H1 (cell line): ENCODE measurements around the gene PPP1R14C. TPM values are rescaled to one million over a fixed set of nuclear protein-coding genes. Genes with fewer than 3 reads are reported as not detected.

Source experiments
- CTCF ChIP-seq, 3 experiments: IDR thresholded peaks; 1 replicate in 2 of 3; 2 replicates in 1 of 3; pipeline versions ENCODE4 v1.5.1 to v1.6.1; 2011; ENCODE audit warnings: low read length in 3 of 3, mild to moderate bottlenecking in 3 of 3, inconsistent platforms in 2 of 3, low read depth in 1 of 3, moderate library complexity in 1 of 3; ENCODE audit not compliant: insufficient read depth in 1 of 3; ENCODE audit errors: control extremely low read depth in 1 of 3
- FOSL1 ChIP-seq: IDR thresholded peaks from 2 replicates; pipeline ENCODE4 v1.6.1; 2011; ENCODE audit warnings: mild to moderate bottlenecking, low read depth, low read length, moderate library complexity; ENCODE audit not compliant: insufficient read depth
- YY1 ChIP-seq: IDR thresholded peaks from 2 replicates; pipeline ENCODE4 v1.6.1; 2011; ENCODE audit warnings: low read depth, mild to moderate bottlenecking, low read length
- polyA plus RNA-seq, 7 experiments: library from polyadenylated mRNA; depleted of rRNA in 3 of 7; stranded (reverse) in 5 of 7; unstranded in 2 of 7; fragments of >200 nt in 5 of 7; fragments of 200-250 nt in 2 of 7; gene quantifications; 1 replicate in 5 of 7; 2 replicates in 1 of 7; 4 replicates in 1 of 7; pipeline versions ENCODE4 v1.2.1 to v1.2.3, GENCODE V29; 2011 to 2013; ENCODE audit warnings: missing spikeins in 2 of 7, mixed read lengths in 2 of 7
- total RNA-seq: library from RNA; stranded (reverse); fragmentation: NEBNext Ultra II Directional; extraction: Animal tissue kit (Norgen Biotek cat#: 25700); gene quantifications from 2 replicates; pipeline ENCODE4 v1.2.1, GENCODE V29; 2021

The PPP1R14C gene
- total and polyA plus RNA-seq, 2 of the 8 experiments (the other 6 are each of a cell fraction or from before 2014, with no cell fraction given) = 0.30 to 0.61 TPM

GRCh38 chr6:150202404-150202803, 59.6 kb downstream of the PPP1R14C start (continued):
- TF ChIP-seq CTCF (IDR thresholded peaks at IDR 0.05; ENCODE audit: control extremely low read depth in 1 of 3, insufficient read depth in 1 of 3, low read depth in 1 of 3, low read length in 3 of 3) (no peak), FOSL1 (no peak), YY1 (no peak)
